Fibroblast of upper back skin (primary cell): ENCODE results near the gene ITGB2.
"Not testable (repeated sequence)": the region's sequence is repeated elsewhere in the genome, so short reads cannot be mapped to it uniquely, and the experiment has no call there.

Source experiments
- DNase-seq: peaks from one replicate; pipeline ENCODE4 v3.0.0-alpha.2; 2013

The ITGB2 gene

GRCh38 chr21:44880405-44881197, 40.1 kb downstream of the ITGB2 start:
- DNase-seq: peak; percentile 57

GRCh38 chr21:44879238-44879637, 41.5 kb downstream of the ITGB2 start:
- DNase-seq: not testable (repeated sequence)

- DNase-seq: peak; percentile 54
Measured at GRCh38 chr21:44878053-44878982, 42.4 kb downstream of the ITGB2 start.

GRCh38 chr21:44876849-44877575, 43.7 kb downstream of the ITGB2 start:
- no peak for DNase-seq

- no peak for DNase-seq
Measured at GRCh38 chr21:44875316-44875700, 45.4 kb downstream of the ITGB2 start.

GRCh38 chr21:44874497-44875315, 46.0 kb downstream of the ITGB2 start:
- no peak for DNase-seq

GRCh38 chr21:44874240-44874496, 46.5 kb downstream of the ITGB2 start:
- no peak for DNase-seq

GRCh38 chr21:44873356-44874239, 47.1 kb downstream of the ITGB2 start, which contains the start of gene PTTG1IP:
Gene PTTG1IP (minus strand): TSS chr21:44873690. CDS start chr21:44873616, 74 bp downstream.
- DNase-seq: peak; percentile 97

GRCh38 chr21:44872649-44873355, 47.9 kb downstream of the ITGB2 start:
- no peak for DNase-seq

- DNase-seq: no peak
Measured at GRCh38 chr21:44872323-44872648, 48.4 kb downstream of the ITGB2 start.

GRCh38 chr21:44871576-44872269, 49.0 kb downstream of the ITGB2 start:
- DNase-seq: no peak

- DNase-seq: no peak
Measured at GRCh38 chr21:44870748-44871495, 49.8 kb downstream of the ITGB2 start.

- peak; percentile 94 for DNase-seq
Measured at GRCh38 chr21:44869781-44870747, 50.6 kb downstream of the ITGB2 start.

- DNase-seq: no peak
Measured at GRCh38 chr21:44868707-44869106, 52.0 kb downstream of the ITGB2 start.

- no peak for DNase-seq
Measured at GRCh38 chr21:44867999-44868700, 52.5 kb downstream of the ITGB2 start.

GRCh38 chr21:44867464-44867863, 53.2 kb downstream of the ITGB2 start:
- no peak for DNase-seq

GRCh38 chr21:44866780-44867179, 53.9 kb downstream of the ITGB2 start:
- DNase-seq: peak; percentile 72
